ENCODE measurements around the gene NUP35. TPM values are rescaled to one million over a fixed set of nuclear protein-coding genes. Genes with fewer than 3 reads are reported as not detected.

The NUP35 gene
- total RNA-seq, 1 donor = 8.3 TPM

DNA sequence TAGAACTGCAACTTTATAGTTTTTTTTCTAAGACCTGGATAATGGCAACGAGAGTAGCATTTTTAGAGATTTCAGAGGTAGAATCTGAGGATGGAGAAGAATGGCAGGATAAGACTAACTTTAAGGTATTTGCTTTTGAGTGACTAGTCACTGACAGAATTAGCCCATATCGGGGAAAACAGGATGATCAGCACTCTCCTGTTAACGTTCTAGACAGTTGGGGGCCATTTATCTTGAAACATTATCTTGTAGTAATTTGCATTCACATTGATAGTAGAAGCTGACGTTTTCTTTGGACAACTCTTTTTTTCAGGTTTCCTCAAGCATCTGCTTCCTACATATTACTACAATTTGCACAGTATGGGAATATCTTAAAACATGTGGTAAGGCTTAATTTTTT, 32.9 kb downstream of the NUP35 start:
- Histone ChIP-seq H3K4me3 (ENCODE audit: insufficient read depth, low read length) (no peak overlapping the region), H3K79me2 (ENCODE audit: insufficient read depth, low read length) (no peaks in the 10 kb centered on the region), H2AFZ (ENCODE audit: low read length) (no peak overlapping the region), H3K4me2 (ENCODE audit: insufficient read depth, low read length) (no peak overlapping the region), H3K27ac (ENCODE audit: low read depth, low read length) (no peak overlapping the region), H4K20me1 (ENCODE audit: insufficient read depth, low read length) (no peaks in the 10 kb centered on the region), H3K4me1 (ENCODE audit: insufficient read depth, low read length) (no peaks in the 10 kb centered on the region), H3K27me3 (ENCODE audit: insufficient read depth, low read length) (no peaks in the 10 kb centered on the region), H3K36me3 (ENCODE audit: insufficient read depth, low read length) (peaks cover 5% of the 10 kb centered on the region), H3K9me3 (ENCODE audit: low read depth, low read length) (no peaks in the 10 kb centered on the region)
- DNase-seq (ENCODE audit: insufficient read length, low spot score, missing footprints) = no peak
- TF ChIP-seq, protein P1, sequence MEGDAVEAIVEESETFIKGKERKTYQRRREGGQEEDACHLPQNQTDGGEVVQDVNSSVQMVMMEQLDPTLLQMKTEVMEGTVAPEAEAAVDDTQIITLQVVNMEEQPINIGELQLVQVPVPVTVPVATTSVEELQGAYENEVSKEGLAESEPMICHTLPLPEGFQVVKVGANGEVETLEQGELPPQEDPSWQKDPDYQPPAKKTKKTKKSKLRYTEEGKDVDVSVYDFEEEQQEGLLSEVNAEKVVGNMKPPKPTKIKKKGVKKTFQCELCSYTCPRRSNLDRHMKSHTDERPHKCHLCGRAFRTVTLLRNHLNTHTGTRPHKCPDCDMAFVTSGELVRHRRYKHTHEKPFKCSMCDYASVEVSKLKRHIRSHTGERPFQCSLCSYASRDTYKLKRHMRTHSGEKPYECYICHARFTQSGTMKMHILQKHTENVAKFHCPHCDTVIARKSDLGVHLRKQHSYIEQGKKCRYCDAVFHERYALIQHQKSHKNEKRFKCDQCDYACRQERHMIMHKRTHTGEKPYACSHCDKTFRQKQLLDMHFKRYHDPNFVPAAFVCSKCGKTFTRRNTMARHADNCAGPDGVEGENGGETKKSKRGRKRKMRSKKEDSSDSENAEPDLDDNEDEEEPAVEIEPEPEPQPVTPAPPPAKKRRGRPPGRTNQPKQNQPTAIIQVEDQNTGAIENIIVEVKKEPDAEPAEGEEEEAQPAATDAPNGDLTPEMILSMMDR (IDR thresholded peaks at IDR 0.05; ENCODE audit: extremely low read depth, low read depth, low read length) = no peak

DNA sequence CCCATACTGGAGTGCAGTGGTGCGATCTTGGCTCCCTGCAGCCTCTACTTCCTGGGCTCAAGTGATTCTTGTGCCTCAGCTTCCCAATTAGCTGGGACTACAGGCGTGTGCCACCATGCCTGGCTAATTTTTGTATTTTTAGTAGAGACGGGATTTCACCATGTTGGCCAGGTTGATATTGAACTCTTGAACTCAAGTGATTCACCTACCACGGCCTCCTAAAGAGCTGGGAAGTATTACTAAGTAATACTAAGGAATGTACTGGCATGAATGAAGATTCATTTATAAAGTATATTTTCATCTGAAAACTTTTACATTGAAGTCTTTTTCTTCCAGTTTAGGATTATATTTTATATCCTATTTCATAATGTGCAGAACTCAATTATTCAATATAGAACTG, 38.1 kb downstream of the NUP35 start:
- H3K4me3 ChIP-seq (ENCODE audit: insufficient read depth, low read length) = no peak overlapping the region
- H3K4me1 ChIP-seq (ENCODE audit: insufficient read depth, low read length) = peaks cover 10% of the 10 kb centered on the region
- no peak overlapping the region for H3K4me2 ChIP-seq (ENCODE audit: insufficient read depth, low read length)
- H3K27me3 ChIP-seq (ENCODE audit: insufficient read depth, low read length) = no peaks in the 10 kb centered on the region
- no peaks in the 10 kb centered on the region for H3K79me2 ChIP-seq (ENCODE audit: insufficient read depth, low read length)
- no peak overlapping the region for H2AFZ ChIP-seq (ENCODE audit: low read length)
- H3K9me3 ChIP-seq (ENCODE audit: low read depth, low read length) = no peaks in the 10 kb centered on the region
- H4K20me1 ChIP-seq (ENCODE audit: insufficient read depth, low read length) = no peaks in the 10 kb centered on the region
- peak overlapping the region; percentile 7 for H3K27ac ChIP-seq (ENCODE audit: low read depth, low read length)
- no peak for DNase-seq (ENCODE audit: insufficient read length, low spot score, missing footprints)
- TF ChIP-seq, protein P1 (IDR thresholded peaks at IDR 0.05; ENCODE audit: extremely low read depth, low read depth, low read length) = no peak
- peaks cover 14% of the 10 kb centered on the region for H3K36me3 ChIP-seq (ENCODE audit: insufficient read depth, low read length)

DNA sequence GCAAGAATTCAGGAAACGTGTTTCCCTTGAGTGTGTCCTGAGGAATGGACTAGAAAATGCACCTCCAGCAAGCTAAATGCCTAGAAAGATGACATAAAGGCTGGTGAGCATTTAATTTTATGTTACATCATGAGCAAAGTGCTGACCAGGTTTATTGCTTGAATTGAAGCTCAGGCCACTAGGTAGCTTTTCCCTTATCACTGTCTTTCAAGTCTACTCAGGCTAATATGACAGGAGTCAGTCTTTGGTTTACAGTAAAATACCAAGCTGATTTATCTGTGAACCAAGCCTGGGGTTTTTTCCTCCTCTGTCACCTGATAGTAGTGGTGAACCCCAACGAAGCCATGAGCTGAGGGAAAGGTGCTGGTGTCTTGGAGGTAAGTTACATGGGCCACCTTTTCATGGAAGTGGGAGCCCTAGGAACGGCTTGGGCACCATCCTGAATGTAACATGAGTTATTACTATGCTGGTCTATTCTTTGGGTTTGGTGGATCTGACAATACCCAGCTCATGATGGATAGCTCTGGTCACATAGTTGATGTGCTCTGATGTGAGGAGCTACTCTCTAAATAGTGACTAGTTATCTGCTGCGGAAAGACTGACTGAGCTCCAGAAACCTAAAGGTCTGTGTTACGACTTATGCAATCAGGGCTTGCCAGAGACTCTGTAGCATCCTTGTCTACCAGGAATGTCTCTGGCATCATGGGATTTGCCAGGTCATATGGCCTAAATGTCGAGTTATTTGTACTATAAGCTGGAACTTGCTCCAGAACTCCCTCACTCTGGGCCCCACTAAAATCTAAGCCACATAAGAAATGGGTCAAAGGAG, 39.8 kb downstream of the NUP35 start:
- TF ChIP-seq, protein P1 (IDR thresholded peaks at IDR 0.05; ENCODE audit: extremely low read depth, low read depth, low read length) = no peak
- no peaks in the 10 kb centered on the region for H3K27me3 ChIP-seq (ENCODE audit: insufficient read depth, low read length)
- no peak overlapping the region for H3K4me2 ChIP-seq (ENCODE audit: insufficient read depth, low read length)
- H3K79me2 ChIP-seq (ENCODE audit: insufficient read depth, low read length) = no peaks in the 10 kb centered on the region
- H3K4me3 ChIP-seq (ENCODE audit: insufficient read depth, low read length) = no peak overlapping the region
- no peak overlapping the region for H2AFZ ChIP-seq (ENCODE audit: low read length)
- no peaks in the 10 kb centered on the region for H4K20me1 ChIP-seq (ENCODE audit: insufficient read depth, low read length)
- DNase-seq (ENCODE audit: insufficient read length, low spot score, missing footprints) = no peak
- H3K9me3 ChIP-seq (ENCODE audit: low read depth, low read length) = no peaks in the 10 kb centered on the region
- H3K27ac ChIP-seq (ENCODE audit: low read depth, low read length) = no peak overlapping the region
- peaks cover 10% of the 10 kb centered on the region for H3K4me1 ChIP-seq (ENCODE audit: insufficient read depth, low read length)
- peaks cover 14% of the 10 kb centered on the region for H3K36me3 ChIP-seq (ENCODE audit: insufficient read depth, low read length)

DNA sequence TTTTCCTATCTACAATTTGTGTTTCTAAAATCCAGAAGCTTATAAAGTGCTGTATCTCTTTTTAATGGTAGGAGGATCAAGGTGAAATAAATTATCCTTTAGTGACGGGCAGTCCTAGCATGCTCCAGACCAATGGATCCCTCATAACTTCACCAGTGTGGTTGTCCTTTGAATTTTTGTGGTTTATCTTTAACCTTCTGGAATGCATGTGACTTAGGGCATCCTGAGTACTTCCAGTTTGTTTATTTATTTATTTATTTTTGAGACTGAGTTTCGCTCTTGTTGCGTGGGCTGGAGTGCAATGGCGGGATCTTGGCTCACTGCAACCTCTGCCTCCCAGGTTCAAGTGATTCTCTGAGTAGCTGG, 40.4 kb downstream of the NUP35 start:
- Histone ChIP-seq H3K4me2 (ENCODE audit: insufficient read depth, low read length) (no peak overlapping the region), H3K4me1 (ENCODE audit: insufficient read depth, low read length) (peaks cover 10% of the 10 kb centered on the region), H3K4me3 (ENCODE audit: insufficient read depth, low read length) (no peak overlapping the region), H3K27me3 (ENCODE audit: insufficient read depth, low read length) (no peaks in the 10 kb centered on the region), H4K20me1 (ENCODE audit: insufficient read depth, low read length) (no peaks in the 10 kb centered on the region), H3K9me3 (ENCODE audit: low read depth, low read length) (no peaks in the 10 kb centered on the region), H2AFZ (ENCODE audit: low read length) (no peak overlapping the region), H3K79me2 (ENCODE audit: insufficient read depth, low read length) (no peaks in the 10 kb centered on the region), H3K36me3 (ENCODE audit: insufficient read depth, low read length) (peaks cover 14% of the 10 kb centered on the region), H3K27ac (ENCODE audit: low read depth, low read length) (no peak overlapping the region)
- TF ChIP-seq, protein P1 (IDR thresholded peaks at IDR 0.05; ENCODE audit: extremely low read depth, low read depth, low read length) = no peak
- DNase-seq (ENCODE audit: insufficient read length, low spot score, missing footprints) = no peak
